Stimulated activated CD8-positive, alpha-beta memory T cell treated with anti-CD3 and anti-CD28 coated beads, Interleukin-12 subunit alpha, Interleukin-12 subunit beta, amount 100 ng/mL, for 4 hours (primary cell): ENCODE results near the gene PLPPR3.
"Not testable (repeated sequence)": the region's sequence is repeated elsewhere in the genome, so short reads cannot be mapped to it uniquely, and the experiment has no call there.

Experiments
- DNase-seq: peaks from one replicate; pipeline ENCODE4 v3.0.0-alpha.2; 2020; ENCODE audit warnings: low read depth

PLPPR3 gene

GRCh38 chr19:853614-854220 lies 32.0 kb upstream of the PLPPR3 start:
- DNase-seq: not testable (repeated sequence)

- no peak for DNase-seq
Measured at GRCh38 chr19:853014-853585, 31.3 kb upstream of the PLPPR3 start.

- no peak for DNase-seq
Measured at GRCh38 chr19:852136-853013, 30.6 kb upstream of the PLPPR3 start, which contains the start of gene ELANE. TSS of gene ELANE (plus strand) at chr19:852303. CDS start at chr19:852329, 26 bp downstream.

DNA sequence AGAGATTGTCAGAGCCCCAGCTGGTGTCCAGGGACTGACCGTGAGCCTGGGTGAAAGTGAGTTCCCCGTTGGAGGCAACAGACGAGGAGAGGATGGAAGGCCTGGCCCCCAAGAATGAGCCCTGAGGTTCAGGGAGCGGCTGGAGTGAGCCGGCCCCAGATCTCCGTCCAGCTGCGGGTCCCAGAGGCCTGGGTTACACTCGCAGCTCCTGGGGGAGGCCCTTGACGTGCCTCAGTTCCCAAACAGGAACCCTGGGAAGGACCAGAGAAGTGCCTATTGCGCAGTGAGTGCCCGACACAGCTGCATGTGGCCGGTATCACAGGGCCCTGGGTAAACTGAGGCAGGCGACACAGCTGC lies 29.2 kb upstream of the PLPPR3 start:
- DNase-seq: no peak

DNA sequence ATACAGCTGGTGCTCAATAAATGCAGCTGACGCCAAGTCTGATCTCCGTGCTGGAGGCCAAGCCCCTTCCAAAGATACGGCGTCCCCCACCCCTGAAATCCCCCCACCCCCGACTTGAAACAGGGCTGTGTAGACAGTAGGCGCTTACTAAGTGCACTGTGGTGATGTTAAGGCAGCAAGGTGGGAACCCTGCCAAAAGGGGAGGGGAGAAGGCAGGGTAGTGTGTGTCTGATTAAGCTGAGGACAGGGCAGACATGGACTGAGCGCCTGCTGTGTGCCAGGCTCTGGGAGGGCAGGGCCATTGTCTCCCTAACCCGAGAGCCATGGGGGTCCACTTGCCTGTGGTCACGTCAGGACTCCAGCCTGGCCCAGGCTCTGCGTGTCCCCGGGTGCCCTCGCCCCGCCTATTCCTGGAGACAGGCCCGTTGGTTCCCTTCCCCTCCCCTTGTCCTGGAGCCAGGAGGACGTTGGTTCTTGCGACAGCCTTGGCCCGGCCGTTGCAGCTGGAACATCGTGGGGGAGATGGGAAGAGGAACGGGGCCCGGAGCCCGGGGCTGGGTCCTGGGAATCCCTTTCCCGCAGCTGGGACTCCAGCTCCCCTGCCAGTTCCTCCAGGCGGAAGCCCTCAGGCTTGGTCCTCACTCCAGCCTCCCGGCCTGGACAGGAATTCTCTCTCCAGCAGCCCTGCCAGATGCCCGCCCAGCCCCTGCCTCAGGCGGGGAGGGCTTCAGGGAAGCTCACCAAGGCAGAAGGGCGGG lies 28.6 kb upstream of the PLPPR3 start:
- DNase-seq: no peak

- not testable (repeated sequence) for DNase-seq
Measured at GRCh38 chr19:849195-849594, 27.4 kb upstream of the PLPPR3 start.

DNA sequence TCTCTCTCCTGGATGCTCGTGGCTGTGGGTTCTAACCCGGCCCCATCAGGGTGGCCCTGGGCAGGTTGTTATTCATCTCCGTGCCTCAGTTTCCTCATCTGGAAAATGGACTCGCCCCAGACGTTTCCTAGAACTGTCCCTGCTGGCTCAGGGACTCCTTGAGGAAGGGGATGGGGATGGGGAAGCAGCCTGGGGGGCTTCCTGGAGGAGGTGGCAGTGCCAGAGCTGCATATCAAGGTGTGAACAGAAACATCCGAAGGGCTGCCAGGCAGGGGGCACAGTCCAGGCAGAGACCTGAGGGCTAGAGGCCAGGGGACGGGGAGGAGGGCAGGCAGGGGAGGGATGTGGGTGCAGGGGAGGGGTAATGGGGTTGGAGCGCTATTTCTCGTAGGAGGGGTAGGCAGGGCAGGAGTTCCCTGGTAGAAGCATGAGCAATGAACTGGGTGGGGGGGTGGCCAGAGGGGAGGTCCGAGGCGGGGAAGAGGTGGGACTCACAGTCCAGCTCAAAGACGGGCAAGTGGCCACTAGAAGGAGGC lies 26.7 kb upstream of the PLPPR3 start:
- DNase-seq: no peak

- DNase-seq: no peak
Measured at GRCh38 chr19:845707-846521, 24.2 kb upstream of the PLPPR3 start.

DNA sequence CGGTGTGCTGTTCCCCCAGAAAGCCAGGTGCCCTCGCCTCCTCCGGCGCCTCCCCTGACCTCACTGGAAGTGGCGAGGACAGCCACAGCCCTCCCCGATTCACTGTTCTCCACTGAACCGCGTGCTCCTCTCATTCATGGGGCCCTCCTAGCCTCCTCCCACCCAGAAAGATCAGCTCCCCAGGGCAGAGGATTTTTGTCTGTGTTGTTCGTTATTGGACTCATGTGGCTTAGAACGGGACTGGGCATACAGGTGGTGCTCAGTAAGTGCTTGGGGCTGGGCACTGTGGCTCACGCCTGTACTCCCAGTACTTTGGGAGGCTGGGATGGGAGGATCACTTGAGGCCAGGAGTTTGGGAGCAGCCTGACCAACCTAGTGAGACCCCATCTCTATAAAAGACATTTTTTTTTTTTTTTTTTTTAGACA lies 22.8 kb upstream of the PLPPR3 start:
- no peak for DNase-seq

DNA sequence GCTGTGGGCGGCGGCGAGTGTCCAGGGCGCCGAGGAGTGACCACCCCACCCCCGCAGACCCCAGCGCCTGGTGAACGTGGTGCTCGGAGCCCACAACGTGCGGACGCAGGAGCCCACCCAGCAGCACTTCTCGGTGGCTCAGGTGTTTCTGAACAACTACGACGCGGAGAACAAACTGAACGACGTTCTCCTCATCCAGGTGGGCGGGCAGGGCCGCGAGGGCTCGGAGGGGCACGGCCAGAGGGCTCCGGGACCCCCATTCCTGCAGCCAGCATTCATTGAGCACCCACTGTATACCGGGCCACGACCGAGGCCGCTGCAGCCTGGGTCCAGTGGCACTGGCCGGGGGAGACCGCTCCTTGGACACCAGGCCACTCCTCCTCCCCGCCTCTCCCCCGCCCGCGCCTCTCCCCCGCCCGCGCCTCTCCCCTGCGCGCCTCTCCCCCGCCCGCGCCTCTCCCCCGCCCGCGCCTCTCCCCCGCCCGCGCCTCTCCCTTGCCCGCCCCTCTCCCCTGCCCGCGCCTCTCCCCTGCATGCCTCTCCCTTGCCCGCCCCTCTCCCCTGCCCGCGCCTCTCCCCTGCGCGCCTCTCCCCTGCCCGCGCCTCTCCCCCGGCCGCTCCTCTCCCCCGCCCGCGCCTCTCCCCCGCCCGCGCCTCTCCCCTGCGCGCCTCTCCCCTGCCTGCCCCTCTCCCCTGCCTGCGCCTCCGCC lies 22.2 kb upstream of the PLPPR3 start:
- DNase-seq: no peak

DNA sequence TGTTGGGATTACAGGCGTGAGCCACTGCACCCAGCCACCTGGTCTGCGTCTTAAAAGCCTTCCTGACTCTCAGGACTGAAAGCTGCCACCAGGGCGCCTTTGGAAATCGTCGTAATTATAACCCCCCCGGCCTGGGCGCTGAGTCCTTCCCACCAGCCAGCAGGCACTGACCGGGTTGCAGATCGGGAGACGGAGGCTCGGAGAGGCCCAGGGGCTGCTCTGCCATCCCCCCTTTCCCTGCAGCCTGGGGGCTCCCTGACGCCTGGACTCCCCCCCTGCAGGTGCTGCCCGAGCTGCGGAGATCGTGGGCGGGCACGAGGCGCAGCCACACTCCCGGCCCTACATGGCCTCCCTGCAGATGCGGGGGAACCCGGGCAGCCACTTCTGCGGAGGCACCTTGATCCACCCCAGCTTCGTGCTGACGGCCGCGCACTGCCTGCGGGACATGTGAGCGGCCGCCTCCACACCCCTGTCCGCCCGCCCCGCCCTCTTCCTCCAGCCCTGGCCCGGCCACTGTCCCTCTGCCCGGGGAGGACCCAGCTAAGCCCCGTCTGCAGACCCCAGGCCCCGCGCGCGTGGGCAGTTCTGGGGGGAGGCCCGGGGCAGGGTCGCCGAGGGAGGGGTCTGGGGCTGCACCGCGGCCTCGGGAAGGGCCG lies 21.6 kb upstream of the PLPPR3 start:
- no peak for DNase-seq

DNA sequence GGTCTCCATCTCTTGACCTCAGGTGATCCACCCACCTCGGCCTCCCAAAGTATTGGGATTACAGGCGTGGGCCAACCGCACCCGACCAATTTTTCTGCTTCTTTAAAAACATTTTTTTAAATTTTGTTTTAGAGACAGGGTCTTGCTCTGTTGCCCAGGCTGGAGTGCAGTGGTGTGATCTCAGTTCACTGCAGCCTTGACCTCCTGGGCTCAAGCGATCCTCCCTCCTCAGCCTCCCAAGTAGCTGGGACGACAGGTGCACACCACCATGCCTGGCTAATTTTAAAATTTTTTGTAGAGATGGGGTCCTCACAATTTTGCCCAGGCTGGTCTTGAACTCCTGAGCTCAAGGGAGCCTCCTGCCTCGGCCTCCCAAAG lies 21.0 kb upstream of the PLPPR3 start:
- DNase-seq: not testable (repeated sequence)

- DNase-seq: no peak
Measured at GRCh38 chr19:840519-841206, 18.9 kb upstream of the PLPPR3 start, which contains the start of gene PRTN3. TSS of gene PRTN3 (plus strand) at chr19:840999. CDS start at chr19:841009, 10 bp downstream.

GRCh38 chr19:835210-835810 lies 13.6 kb upstream of the PLPPR3 start:
- no peak for DNase-seq

DNA sequence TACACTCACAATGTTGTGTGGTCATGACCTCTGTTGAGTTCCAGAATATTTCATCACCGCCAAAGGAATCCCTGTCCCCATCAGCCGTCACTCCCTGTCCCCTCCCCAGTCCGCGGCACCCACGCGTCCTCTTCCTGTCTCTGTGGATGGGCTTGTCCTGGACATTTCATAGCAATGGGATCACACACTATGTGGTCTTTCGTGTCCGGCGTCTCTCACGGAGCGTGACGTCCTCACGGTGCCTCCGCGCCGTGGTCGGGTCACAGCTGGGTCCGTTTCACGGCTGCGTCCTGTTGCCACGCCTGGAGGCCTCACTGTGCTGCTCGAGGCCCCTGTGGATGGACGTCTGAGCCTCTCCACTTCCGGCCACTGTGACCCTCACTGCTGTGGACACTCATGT lies 12.5 kb upstream of the PLPPR3 start:
- DNase-seq: no peak

- no peak for DNase-seq
Measured at GRCh38 chr19:831407-832369, 9.9 kb upstream of the PLPPR3 start.

- DNase-seq: no peak
Measured at GRCh38 chr19:829129-829758, 7.5 kb upstream of the PLPPR3 start.
